HG02588 (cell line): ENCODE data around the gene VASP.

Source experiments
- ATAC-seq: cut with Tn5 transposase; IDR thresholded peaks from one replicate; pipeline ENCODE4 v1.9.1; 2021; ENCODE audit warnings: mild to moderate bottlenecking, moderate library complexity; ENCODE audit not compliant: unreplicated experiment

VASP gene

DNA sequence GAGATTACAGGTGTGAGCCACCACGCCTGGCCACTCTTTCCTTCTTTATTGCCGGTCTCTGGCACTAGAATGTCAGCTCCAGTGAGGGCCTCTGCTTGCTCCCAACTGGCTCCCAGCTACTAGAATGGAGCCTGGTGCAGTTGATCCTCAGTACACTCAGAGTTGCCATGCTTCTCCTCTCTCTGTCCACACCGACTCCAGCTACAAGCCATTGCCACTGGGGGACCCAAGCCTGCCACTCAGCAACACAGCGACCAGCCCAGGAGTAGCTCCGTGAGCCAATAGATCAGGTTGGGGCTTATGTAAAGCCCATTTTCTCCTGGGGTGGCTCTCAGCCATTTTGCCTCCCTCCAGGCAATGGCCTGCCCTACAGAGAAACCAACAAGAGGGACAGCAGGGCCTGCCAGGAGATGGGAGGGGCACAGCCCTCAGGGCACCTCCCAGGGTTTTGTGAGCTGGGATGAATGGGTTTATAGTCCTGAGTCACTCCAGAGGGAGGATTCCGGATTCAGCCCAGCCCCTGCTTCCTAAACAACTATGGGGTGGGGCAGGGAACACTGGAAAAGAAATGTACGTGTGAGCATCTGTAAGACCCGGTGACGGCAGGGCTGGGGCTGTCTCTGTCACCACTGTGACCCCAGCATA lies 40.8 kb downstream of the VASP start:
- ATAC-seq, result no peak

DNA sequence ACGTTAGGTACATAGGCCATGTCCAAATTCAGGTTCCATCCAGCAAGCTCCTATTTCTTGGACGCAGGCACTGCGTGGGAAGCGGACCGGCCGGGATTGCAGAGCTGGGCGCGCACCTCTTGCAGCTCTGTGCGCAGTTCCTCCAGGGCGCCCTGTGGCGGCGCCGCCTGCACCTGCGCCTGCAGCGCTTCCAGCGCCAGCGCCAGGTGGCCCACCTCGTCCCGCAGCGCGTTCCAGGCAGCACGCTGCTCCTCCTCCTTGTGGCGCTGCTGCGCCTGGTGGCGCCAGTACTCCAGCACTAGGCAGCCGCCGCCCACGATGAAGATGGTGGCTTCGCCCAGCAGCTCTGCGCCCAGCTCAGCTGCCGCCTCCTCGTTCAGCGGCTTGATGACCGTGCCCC lies 46.2 kb downstream of the VASP start:
- ATAC-seq, result no peak

DNA sequence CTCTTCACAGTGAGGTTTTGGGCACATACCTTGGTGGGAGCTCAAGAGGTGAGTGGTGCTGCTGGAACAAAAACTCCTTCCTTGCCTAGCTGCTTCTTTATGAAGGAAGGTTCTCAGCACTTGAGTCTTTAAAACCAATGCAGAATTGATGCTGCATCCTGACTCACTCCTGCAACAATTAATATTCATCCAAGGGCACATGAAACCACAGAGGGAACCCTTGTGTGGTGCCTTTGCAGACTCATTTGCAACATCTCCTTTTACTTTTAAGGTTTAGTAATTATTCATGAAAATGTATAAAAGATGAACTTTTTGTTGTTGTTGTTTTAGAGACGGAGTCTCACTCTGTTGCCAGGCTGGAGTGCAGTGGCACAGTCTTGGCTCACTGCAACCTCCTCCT lies 47.2 kb downstream of the VASP start:
- no peak for ATAC-seq

DNA sequence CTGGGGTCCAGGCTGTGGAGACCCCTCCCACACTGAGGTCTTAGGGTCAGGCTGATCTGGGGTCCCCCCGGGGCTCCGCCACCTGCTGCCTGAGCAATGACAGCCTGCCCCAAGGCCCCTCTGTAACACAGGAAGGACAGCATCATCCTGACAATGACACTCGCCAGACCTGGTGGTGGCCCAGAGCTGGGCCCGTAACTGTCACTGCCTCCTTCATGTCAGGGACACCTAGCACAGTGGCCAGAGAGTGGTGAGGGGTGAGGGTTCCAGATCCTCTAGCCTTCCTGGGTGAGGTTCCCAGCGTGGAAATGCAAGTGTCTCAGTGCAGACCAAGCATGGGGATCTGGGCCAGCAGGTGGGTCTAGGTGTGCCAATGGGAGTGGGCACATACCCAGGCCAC lies 49.6 kb downstream of the VASP start:
- ATAC-seq, result no peak

DNA sequence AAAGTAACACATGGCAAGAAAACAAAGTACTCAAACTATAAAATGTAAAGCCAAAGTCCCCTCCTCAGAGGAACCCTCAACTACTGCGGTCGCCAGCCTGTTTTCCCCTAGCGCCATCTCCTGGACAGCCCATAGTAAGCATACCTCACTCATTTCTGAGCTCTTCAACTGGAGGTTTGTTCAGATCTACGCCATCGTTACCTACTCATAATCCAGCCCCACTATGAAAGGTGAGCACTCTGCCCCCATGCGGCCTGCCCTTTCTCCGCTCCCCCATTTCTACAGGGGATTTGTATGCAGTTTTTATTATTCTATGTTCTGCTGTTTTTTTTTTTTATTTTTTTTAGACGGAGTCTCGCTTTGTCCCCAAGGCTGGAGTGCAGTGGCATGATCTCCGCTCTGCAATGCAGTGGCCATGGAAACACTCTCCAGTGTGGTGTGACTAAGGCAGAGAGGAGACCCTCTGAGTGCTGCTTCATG lies 51.2 kb downstream of the VASP start:
- ATAC-seq, result no peak

DNA sequence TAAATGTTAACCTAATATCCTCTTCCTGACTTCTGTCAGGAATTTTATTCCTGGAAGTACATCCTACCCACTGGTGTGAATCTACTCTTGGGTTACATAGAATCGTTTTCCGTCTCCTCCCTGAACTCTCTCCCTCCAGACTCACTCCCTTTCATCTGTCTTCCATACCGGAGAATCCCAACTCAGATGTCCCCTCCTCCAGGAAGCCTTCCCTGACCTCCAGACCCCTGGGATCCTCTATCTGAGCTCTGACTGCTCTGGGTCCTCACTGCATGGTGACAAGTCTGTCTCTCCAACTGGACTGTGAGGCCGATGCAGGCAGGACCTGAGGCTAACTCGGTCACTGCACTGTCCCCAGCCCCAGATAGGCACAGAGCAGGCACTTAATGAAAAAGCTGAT lies 52.8 kb downstream of the VASP start:
- ATAC-seq, result no peak

DNA sequence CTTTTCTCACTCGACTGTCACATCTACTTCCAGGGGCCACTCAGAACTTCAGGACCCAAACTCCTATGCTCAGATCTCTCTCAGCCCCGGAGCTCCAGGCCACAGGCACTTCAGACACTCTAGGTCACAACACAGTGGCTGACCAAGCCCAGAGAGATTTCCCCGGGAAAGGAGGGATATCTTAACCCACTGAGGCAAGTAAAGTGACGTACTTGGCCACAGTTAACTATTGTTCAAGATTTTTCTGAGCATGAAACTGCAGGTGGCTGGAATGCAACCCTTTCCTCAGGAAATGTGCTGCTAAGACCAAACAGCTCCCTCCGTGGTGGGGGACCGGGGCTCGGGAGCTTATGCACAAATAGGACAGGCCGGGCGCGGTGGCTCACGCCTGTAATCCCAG lies 53.4 kb downstream of the VASP start:
- no peak for ATAC-seq

DNA sequence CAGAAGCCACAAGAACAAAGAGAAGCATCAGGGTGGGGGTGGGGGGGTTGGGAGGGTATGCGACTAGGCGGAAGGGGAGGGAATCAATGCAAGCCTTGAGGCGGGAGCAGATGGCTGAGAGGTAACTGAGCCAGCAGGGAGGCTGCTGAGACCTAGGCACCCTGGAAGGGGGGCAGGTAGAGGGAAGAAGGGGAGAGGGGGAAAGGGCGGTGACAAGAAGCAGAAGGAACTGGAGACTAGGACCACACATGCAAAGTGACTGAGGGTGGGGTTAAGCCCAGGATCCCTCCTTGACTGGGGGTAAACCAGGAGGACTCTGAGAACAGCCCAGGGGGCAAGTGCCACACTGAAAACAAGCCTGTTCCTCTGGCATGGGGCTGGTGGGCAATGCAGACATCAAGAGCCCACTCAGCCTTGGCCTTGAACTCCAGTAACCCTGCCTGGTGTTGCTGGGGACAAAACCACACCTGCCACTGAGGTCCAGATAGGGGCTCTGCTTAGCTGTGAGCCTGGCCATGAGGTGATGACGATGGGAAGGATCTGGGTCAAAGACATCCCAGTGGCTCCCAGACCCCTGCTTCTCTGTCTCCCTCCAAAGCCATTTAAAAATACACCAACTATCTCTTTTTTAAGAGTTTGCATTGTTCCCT lies 57.0 kb downstream of the VASP start:
- no peak for ATAC-seq

DNA sequence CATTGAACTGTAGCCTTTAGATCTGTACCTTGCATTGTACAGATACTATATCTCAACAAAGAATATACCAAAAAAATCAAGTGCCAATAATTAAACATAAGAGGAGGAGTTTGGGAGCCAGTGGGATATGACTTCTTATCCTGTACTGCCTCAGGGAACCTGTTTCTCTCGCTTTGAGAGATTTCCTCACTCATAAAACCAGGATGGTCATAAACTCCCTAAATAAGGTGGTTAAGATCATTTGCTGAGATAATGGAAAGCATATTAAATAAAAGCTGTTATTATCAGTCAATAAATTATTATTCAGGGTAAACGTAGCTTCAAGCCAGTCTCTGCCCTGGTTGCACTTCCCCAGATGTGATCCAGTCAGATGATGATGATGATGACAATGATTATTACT lies 60.3 kb downstream of the VASP start:
- ATAC-seq, result no peak

DNA sequence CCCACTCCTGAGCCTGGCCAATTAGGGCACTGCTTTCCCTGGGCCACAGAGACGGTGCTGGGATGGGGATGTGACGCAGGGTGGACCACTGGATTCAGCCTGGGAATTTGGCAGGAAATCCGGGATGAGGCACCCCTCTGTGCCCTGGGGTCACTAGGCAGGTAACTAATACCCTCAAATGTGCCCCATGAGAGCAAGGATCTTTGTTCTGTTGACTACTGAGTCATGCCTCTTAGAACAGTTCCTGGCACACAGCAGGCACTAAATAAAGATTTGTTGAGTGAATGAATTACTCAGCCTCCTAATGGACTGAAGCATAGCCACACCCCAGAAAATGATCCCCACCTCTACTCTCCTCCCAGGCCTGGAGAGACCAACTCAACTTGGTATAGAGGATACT lies 61.5 kb downstream of the VASP start:
- ATAC-seq, result no peak

DNA sequence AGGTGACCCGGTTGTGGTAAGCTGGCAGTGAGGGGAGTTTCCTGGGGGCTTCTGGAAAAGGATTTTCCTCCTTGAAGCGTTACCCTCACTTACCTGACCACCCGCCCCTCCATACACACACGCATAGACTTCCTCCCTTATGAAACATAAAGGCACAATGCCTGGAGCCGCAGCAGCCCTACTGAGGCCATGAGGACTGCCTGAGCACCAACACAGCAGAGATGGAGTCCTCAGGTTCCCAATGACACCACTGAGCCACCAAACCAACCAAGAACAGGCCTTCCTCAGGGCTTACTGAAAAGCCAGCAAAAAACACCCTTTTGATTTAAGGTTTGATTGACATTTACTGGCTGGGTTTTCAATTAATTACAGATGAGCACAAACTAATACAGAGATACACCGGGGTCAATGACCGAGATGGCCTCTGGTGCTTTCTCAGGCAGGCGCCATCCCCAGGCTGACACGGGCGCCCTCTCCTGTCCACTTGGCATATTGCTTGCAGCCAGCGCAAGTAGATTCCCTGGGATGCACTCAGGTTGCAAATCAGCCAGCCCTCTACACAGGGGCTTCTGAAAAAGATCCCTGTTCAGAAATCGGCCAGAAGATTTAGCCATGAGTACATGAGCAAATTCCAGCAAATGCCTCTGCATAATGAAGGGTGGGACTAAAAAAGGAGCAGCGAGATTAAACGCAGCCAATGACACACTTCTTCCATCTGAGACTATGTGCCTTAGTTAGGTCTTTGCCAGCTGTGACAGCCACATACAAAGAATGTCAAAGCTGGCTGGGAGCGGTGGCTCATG lies 62.5 kb downstream of the VASP start:
- ATAC-seq, result no peak

DNA sequence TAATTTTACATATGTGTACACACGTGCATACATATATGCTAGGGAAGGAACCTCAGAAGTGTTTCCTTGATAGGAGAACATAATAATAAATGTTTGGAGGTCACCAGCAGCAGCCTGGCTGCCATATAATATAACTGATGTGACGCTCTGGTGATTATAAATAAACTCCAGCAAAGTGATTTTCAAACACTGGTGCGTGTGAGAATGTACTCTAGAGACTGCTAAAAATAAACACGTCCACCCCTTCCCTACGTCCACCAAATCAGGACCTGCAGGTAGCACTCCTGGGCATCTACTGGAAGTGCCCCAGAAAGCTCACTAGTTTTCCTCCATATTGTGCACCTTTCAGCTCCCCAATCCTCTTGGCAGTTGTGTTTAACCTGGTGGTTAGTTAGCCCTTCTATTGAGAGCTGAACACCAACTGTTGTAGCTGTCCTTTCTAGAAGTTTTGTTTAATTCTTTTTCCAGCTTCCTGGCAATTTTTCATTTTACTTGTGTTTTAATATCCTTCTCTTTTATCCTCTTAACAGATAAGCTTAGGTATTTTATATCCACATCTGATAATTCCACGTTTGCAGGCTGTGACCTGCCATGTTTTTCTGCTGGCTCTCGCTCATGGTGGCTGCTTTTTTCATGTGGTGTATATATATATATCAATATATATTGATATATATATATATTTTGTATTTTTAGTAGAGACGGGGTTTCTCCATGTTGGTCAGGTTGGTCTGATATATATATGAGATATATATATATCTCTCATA lies 64.4 kb downstream of the VASP start:
- ATAC-seq, result no peak

DNA sequence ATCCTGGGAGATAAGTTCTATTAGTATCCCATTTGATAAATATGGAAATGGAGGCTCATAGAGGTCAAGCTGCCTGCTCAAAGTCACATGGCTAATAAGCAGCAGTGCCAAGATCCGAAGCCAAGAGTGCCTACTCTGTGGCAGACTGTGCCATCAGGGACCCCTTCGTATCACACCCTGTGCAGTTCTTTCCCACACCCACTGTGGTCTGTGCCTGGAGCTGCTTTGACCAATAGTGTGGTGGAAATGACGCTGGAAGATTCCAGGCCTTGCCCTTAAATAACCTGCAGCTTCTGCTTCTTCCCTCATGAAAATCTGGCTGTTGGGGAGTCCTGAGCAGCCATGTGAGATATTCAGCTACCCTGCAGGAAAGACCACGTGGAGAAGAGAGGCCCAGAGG lies 67.2 kb downstream of the VASP start:
- ATAC-seq, result no peak

DNA sequence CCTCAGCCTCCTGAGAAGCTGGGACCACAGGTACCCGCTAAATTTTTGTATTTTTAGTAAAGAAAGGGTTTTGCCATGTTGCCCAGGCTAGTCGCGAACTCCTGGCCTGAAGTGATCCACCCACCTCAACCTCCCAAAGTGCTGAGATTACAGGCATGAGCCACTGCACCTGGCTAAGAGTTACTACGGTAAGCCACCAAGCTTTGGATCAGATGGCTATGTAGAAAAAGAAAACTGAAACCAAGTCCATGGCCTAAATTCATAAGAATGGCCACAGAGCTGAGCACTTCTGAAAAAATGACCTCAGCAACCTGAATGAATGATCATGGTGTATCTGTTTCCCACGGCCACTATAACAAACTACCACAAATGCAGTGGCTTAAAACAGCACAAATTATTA lies 67.9 kb downstream of the VASP start:
- no peak for ATAC-seq
